A549 (cell line): ENCODE measurements around the gene SAP30. TPM values are rescaled to one million over a fixed set of nuclear protein-coding genes. Genes with fewer than 3 reads are reported as not detected.

Experiments
- ATAC-seq, 2 experiments: fragments of 200-7000 bp in 1 of 2; fragments of >200 bp in 1 of 2; cut with Nextera tagmentation in 1 of 2; cut with Tn5 transposase in 1 of 2; 3 replicates each; pipeline versions ENCODE4 v1.8.0 to v1.9.1; 2018 to 2020; ENCODE audit warnings: mild to moderate bottlenecking in 1 of 2, moderate library complexity in 1 of 2
- CTCF ChIA-PET: fragments of 300-600 bp; sonication (Branson Sonifier 250); formaldehyde crosslinking; extraction: SDS; loops from one replicate; lab custom pipeline; 2021; ENCODE audit warnings: antibody characterized with exemption, inconsistent platforms; lab: Yijun Ruan, JAX
- POLR2A ChIA-PET: fragments of 350-600 bp; formaldehyde crosslinking; extraction: SDS; loops from one replicate; lab custom pipeline; 2021; ENCODE audit warnings: antibody characterized with exemption, inconsistent platforms; lab: Yijun Ruan, JAX
- DNase-seq, 2 experiments: peaks; one replicate each; pipeline versions ENCODE4 v3.0.0 to v3.0.0-alpha.2; 2011 to 2016; ENCODE audit warnings: low read depth in 1 of 2, low spot score in 1 of 2
- FAIRE-seq: peaks from 2 replicates; lab custom pipeline; 2011; peaks lifted over from hg19 to GRCh38; lab: Jason Lieb, UNC
- H3K27ac ChIP-seq, 2 experiments: fragments of >200 bp; sonication (Bioruptor Twin); formaldehyde crosslinking; 3 replicates each; pipeline ENCODE4 v1.5.1; 2016 to 2017
- H3K4me1 ChIP-seq: fragments of >200 bp; sonication (Bioruptor Twin); formaldehyde crosslinking; 3 replicates; pipeline ENCODE4 v1.6.1; 2016
- H3K4me2 ChIP-seq: fragments of >200 bp; sonication (Bioruptor Twin); formaldehyde crosslinking; 3 replicates; pipeline ENCODE4 v1.6.1; 2016
- H3K4me3 ChIP-seq: fragments of >200 bp; sonication (Bioruptor Twin); formaldehyde crosslinking; 3 replicates; pipeline ENCODE4 v1.5.1; 2016
- H3K9me3 ChIP-seq: fragments of >200 bp; sonication (Bioruptor Twin); formaldehyde crosslinking; 3 replicates; pipeline ENCODE4 v1.6.1; 2016
- CBX2 ChIP-seq: fragments of 200-600 bp; sonication (generic); IDR thresholded peaks from 2 replicates; pipeline ENCODE4 v1.6.1; 2016; ENCODE audit warnings: low read depth, mild to moderate bottlenecking, borderline replicate concordance
- CEBPB ChIP-seq, 2 experiments: fragments of >200 bp in 1 of 2; sonication (Bioruptor Twin) in 1 of 2; formaldehyde crosslinking in 1 of 2; IDR thresholded peaks; 2 replicates each; pipeline ENCODE4 v1.6.1; 2012 to 2016
- E2F6 ChIP-seq: IDR thresholded peaks from 2 replicates; pipeline ENCODE4 v1.6.1; 2012; ENCODE audit warnings: low read depth, borderline replicate concordance
- ELK1 ChIP-seq: fragments of 150-350 bp; IDR thresholded peaks from 2 replicates; pipeline ENCODE4 v1.6.1; 2014; ENCODE audit warnings: low read depth, mild to moderate bottlenecking, low read length
- ESRRA ChIP-seq: fragments of 150-350 bp; IDR thresholded peaks from 2 replicates; pipeline ENCODE4 v1.6.1; 2014; ENCODE audit warnings: mild to moderate bottlenecking, low read length, borderline replicate concordance
- FOSL2 ChIP-seq, 2 experiments: fragments of 450-650 bp in 1 of 2; fragments of >200 bp in 1 of 2; sonication (Bioruptor Twin) in 1 of 2; formaldehyde crosslinking; IDR thresholded peaks; 2 replicates each; pipeline versions ENCODE4 v1.5.0 to v1.6.1; 2016 to 2020; ENCODE audit warnings: mild to moderate bottlenecking in 1 of 2, moderate library complexity in 1 of 2
- HDAC2 ChIP-seq: fragments of 200-600 bp; sonication (generic); IDR thresholded peaks from 2 replicates; pipeline ENCODE4 v1.6.1; 2016
- JUNB ChIP-seq: fragments of >200 bp; sonication (Bioruptor Twin); formaldehyde crosslinking; IDR thresholded peaks from 2 replicates; pipeline ENCODE4 v1.6.1; 2016
- MAX ChIP-seq: IDR thresholded peaks from 2 replicates; pipeline ENCODE4 v1.6.1; 2012
- MAZ ChIP-seq: fragments of 150-350 bp; IDR thresholded peaks from 2 replicates; pipeline ENCODE4 v1.6.1; 2014; ENCODE audit warnings: antibody characterized with exemption, low read depth, low read length, borderline replicate concordance
- MYC ChIP-seq: IDR thresholded peaks from 2 replicates; pipeline ENCODE4 v1.6.1; 2012; ENCODE audit warnings: mild to moderate bottlenecking, inconsistent platforms, low read length, improper control_type of control experiment, borderline replicate concordance
- NR3C1 ChIP-seq: fragments of >200 bp; sonication (Bioruptor Twin); formaldehyde crosslinking; IDR thresholded peaks from 3 replicates; pipeline ENCODE4 v1.6.1; 2017
- PHF8 ChIP-seq: fragments of 200-600 bp; sonication (generic); IDR thresholded peaks from 2 replicates; pipeline ENCODE4 v1.6.1; 2016; ENCODE audit warnings: low read depth, mild to moderate bottlenecking, antibody characterized with exemption, moderate library complexity, borderline replicate concordance
- RFX5 ChIP-seq: fragments of 450-650 bp; IDR thresholded peaks from 2 replicates; pipeline ENCODE4 v1.7.1; 2014; ENCODE audit warnings: antibody characterized with exemption, mild to moderate bottlenecking, moderate library complexity
- WGBS: methylation state at CpG from one replicate; pipeline ENCODE4 v1.1.6; 2017; ENCODE audit errors: missing lambda C conversion rate; 5-methylcytosine and 5-hydroxymethylcytosine counted together
- polyA plus RNA-seq, 4 experiments: library from polyadenylated mRNA; depleted of rRNA in 3 of 4; stranded (reverse); fragments of >200 nt; fragmentation: RNase III in 1 of 4; extraction: RNeasy Plus Mini Kit Qiagen cat#74134 plus additional on column Dnase treatment in 1 of 4; gene quantifications; 2 replicates in 3 of 4; 3 replicates in 1 of 4; pipeline ENCODE4 v1.2.3, GENCODE V29; 2011 to 2017

Gene SAP30
- polyA plus RNA-seq, 2 of the 4 experiments (the other 2 are of a cell fraction), result 18.4 to 19.6 TPM

GRCh38 chr4:173414456-173414855 is 43.7 kb downstream of the SAP30 start (continued):
- TF ChIP-seq JUNB (no peak), HDAC2 (no peak)

- no peak overlapping the region for H3K4me2 ChIP-seq
- DNase-seq (no peak), FAIRE-seq (no peak), ATAC-seq (no peak)
- H3K4me3 ChIP-seq, result no peak overlapping the region
- 75% methylated on average over 3 of the region's 3 CpGs for WGBS
- TF ChIP-seq JUNB, result no peak
- TF ChIP-seq ELK1, result no peak
- TF ChIP-seq RFX5, result no peak
- no peak for TF ChIP-seq FOSL2 (IDR thresholded peaks at IDR 0.05)
- no peak for TF ChIP-seq FOSL2 (CRISPR knock-in tag; IDR thresholded peaks at IDR 0.05)
- ChIA-PET POLR2A (no interaction called here), CTCF (no interaction called here)
- H3K9me3 ChIP-seq, result no peaks in the 10 kb centered on the region
- H3K4me1 ChIP-seq, result no peaks in the 10 kb centered on the region
- H3K27ac ChIP-seq, result no peak overlapping the region
Measured at GRCh38 chr4:173415092-173415491, 44.3 kb downstream of the SAP30 start.

GRCh38 chr4:173415885-173416653 is 45.3 kb downstream of the SAP30 start:
- DNase-seq (no peak), FAIRE-seq (no peak), ATAC-seq (peak in 1 of 2 experiments; percentile 18; a peak in 1 of 6 replicates)
- no peaks in the 10 kb centered on the region for H3K4me1 ChIP-seq
- H3K9me3 ChIP-seq, result no peaks in the 10 kb centered on the region
- ChIA-PET CTCF (interaction anchor here (0.6 to 2.8 kb wide), 6 partner anchors 59 to 102 kb away, joined by 3 to 15 read pairs (median 6); no protein-coding TSS in a partner anchor), POLR2A (no interaction called here)
- 84% methylated on average over 25 of the region's 26 CpGs for WGBS
- H3K4me2 ChIP-seq, result no peak overlapping the region
- H3K27ac ChIP-seq, result no peak overlapping the region
- TF ChIP-seq CEBPB (IDR thresholded peaks at IDR 0.05), result no peak
- no peak for TF ChIP-seq E2F6
- TF ChIP-seq CBX2, result no peak
- H3K4me3 ChIP-seq, result no peak overlapping the region

GRCh38 chr4:173417833-173418232 is 47.1 kb downstream of the SAP30 start:
- DNase-seq (no peak), ATAC-seq (no peak), FAIRE-seq (no peak)
- H3K4me3 ChIP-seq, result no peak overlapping the region
- H3K27ac ChIP-seq, result no peak overlapping the region
- H3K4me1 ChIP-seq, result no peaks in the 10 kb centered on the region
- ChIA-PET CTCF (interaction anchor here (0.7 to 2.8 kb wide), 15 partner anchors 9 to 358 kb away, joined by 3 to 18 read pairs (median 3); partner anchors contain the start of gene HMGB2), POLR2A (no interaction called here)
- H3K9me3 ChIP-seq, result no peaks in the 10 kb centered on the region
- TF ChIP-seq FOSL2 (IDR thresholded peaks at IDR 0.05) (no peak), FOSL2 (CRISPR knock-in tag; IDR thresholded peaks at IDR 0.05) (no peak), MAX (no peak), MAZ (no peak), NR3C1 (no peak), PHF8 (no peak), MYC (no peak), E2F6 (no peak), ESRRA (no peak)
- no peak overlapping the region for H3K4me2 ChIP-seq
